GM19438 (cell line): ENCODE data around the gene BCL2L11.
A peak's percentile ranks its signal among the peaks of the same experiment; 100 is the strongest.

Experiments used
- ATAC-seq: cut with Tn5 transposase; IDR thresholded peaks from one replicate; pipeline ENCODE4 v1.9.1; 2021; ENCODE audit warnings: low read depth; ENCODE audit not compliant: unreplicated experiment

The BCL2L11 gene

DNA sequence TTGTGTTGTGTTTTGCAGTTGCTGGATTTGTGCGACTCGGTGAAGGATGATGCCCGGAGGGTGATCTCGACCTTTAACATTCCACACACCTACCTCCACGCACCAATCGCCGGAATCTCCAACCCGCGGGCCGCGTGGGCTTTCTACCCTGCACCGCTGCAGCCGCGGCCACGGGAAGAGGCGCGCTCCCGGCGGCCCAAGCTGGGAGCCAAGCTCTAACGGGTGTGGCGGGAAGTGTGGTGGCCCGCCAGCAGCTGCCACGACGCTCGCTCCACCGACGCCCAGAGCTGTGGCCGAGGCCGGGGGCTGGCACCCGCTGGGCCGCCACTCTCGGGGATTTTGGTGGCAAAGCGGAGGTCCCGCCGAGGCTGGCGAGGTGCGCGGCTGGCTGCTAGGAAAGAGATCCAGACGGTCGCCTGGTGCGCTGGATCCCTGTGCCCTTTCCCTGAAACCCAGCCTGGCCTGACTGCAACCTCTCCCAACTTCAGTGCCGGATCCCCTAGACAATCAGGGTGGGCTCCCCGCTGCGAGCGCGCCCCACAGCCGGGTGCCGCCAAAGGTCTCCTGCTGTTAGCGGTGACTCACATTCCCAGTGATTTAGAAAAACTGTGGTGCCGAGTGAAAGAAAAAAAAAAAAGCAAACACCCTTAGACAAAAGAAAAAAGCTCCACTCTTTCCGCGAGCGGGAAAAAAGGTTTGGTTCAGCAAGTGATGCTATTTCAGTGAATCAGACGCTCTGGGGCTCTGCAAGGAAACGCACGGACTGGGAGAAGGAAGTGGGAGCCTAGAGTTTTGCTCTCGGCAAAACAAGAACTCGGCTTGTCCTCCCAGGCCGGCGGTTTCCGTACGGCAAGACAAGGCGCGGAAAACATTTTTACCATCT, 2.9 kb upstream of the BCL2L11 start:
- no peak for ATAC-seq

DNA sequence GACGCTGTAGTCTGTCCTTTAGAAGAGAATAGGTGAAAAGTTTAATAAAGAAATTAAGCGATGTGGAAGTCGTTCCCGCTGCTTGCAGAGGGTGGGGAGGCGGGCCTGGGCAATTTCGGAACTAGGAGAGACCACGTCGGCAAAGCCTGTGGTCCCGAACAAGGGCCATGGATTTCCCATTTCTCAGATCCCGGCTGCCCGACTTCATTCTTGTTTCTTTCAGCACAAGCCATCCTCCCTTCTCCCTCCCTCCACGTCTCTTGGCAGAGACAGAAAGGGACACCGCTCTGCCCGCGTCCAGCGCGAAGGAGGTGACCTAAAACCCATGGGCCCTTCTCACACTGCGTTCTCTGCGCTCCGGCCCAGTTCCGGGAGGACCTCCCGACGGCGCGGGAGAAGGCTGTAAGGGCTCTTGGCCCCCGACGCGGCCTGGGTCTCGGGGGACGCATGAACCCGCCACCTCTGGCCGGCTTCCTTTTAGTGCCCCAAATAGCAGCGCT, 2.2 kb upstream of the BCL2L11 start:
- ATAC-seq = no peak

DNA sequence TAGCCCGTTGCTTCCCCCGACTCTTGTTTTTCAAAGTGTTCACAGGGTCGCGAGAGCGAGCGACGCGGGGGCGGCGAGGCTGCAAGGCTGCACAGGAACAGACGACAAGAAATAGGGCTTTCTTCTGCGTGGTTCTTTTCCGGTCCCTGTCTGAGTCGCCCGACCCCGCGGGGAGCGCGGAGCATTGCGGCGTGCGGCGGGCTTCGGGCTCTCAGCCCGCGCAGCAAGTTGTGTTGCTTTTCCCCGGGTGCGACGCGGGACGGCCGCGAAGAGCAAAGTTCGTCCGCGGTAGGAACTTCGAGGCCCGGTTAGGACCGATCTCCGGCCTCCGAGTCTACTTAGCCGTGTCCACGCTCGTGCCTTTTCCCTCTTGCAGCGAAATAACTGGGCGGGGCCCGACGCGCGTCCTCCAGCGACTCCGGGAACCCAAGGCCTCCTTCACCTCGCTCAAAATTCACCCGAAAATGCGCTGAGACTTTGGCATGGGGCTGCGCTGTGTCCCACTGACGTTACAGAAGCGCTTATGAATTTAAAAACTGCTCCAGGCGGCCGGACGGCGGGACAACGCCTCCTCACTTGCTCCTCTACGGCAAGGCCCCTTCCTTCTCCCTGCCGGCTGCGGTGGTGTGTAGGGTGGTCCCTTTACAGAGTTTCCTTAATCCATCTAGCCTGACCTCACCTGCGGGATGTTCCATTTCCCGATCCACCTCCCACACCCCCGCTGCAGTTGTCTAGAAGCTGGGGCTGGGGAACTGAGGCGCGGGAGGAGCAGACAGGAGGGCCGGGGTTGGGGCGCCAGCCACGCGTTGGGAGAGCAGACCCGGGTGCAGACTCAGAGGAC, 1.5 kb upstream of the BCL2L11 start:
- ATAC-seq = no peak

DNA sequence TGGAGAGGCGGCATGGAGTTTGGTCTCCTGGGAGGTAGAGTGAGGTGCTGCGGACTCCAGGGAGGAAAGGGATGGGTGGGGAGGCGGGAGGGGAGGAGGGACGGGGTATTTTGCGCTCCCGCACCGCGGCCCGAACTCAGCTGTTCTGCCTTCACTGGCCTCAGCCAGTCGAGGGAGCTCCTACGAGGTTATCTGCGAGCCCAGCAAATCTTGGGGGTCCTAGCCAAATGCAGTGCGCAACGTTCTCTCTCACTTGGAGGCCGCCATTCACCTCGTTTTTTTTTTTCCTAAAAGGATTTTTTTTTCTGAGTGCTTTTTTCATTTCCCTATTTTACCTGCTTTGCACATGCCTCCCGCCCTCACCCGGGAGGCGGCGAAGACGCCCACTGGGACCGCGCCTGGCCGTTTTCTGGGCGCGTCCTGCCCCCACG, 877 bp upstream of the BCL2L11 start:
- ATAC-seq = peak; percentile 5

DNA sequence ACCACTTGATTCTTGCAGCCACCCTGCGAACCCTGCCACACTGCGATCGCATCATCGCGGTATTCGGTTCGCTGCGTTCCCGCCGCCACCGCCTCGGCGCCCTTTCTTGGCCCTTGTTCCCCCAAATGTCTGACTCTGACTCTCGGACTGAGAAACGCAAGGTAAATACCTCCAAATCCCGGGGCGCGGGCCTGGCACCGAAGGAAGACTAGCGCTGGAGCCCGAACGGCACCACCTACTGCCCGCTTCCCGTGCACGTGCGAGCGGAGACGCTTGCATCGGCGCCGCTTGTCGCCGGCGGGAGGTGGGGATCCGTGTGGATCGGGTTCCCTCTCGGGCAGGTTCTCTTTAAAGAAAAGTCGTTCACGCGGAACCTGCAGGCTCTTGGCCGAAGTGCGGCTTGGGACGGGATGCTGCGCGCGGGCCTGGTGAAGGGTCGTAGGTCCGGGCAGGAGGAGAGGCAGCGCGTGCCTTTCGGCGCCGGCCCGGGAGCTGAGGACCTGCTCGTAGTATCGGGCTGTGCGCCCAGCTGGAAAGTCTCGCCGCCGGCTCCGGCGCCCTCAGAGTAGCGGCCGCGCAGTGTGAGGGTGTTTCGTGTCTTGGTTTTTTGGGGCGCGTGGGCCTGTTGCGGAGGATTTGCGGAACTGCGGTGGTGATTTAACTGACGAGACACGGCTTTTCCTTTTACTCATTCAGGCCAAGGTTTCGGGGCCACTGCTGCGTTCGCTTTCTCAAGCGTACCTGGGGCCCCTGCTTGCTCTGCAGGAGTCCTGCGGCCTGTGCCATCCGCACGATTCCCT, 514 bp downstream of the BCL2L11 start:
- ATAC-seq = peak; percentile 12

DNA sequence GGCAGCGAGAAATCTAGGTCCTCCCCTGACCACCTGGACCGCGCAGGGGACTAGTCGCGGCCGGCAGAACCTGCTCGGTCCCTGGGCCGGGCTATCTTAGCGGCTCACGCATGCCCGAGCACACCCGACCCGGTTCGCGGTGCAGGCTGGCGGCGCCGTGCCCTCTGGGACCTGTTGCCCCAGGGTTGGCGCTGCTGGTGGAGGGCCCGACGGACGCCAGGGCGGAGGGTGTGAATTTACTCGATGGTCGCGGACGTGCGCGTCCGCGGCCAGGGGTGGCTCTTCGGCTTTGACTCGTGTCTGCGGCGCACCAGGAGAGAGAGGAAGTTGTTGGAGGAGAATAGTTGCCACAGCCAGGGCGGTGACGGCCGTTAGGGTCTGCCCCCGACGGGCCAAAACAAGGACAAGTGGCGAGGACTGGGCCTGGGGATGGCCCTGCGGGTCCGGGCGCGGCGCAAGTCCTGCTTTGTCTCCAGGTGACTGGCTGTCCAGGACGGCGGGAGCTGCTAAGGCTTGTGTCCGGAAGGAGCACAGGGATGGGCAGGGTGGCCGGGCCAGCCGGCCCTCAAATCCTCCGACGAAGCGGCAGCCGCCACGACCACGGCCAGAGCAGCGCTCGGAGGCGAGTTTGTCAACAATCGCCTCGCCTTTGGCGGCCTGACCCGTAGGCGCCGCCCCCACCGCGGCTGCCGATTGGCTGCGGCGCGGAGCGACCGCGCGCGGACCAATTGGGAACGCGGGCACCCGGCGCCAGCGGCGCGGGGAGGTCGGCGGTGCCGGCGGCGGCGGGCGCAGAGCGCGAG, 1.3 kb downstream of the BCL2L11 start:
- ATAC-seq = peak; percentile 43

DNA sequence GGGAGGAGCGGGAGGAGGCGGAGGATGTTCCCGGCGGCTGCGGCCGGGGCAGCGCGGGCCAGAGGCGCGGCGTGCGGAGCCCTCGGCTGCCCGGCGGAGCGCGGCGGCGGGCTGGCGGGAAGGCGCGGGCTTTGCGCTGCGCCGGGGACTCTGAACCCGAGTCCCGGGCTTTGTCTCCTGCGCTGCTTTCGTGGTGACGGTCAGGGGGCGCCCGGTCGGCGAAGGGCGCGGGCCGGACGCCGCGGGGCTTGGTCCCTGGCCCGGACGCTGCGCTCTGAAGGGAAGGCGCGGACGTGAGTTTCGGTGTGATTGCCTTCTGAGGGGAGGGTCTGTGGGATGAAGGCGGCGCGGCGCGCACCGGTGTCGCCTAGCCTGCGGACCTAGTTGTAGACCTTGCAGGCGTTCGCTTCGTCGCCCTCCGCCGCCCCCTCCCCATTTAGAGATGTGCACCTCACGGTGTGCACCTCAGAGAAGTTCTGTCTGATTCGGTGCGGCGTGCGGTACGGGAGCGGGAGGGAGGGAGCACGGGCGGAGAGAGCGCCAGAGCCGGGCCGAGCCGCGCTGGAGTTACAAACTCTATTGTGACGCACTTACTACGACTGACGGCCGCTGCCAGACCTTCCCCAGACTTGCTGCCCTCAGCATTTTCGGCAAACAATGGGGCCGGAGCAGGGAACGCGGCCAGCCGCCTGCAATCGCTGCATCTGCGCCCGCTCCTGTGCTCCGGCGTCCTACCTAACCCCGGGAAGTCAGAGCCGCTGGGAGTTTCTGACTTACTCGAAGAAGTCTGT, 2.1 kb downstream of the BCL2L11 start:
- no peak for ATAC-seq

DNA sequence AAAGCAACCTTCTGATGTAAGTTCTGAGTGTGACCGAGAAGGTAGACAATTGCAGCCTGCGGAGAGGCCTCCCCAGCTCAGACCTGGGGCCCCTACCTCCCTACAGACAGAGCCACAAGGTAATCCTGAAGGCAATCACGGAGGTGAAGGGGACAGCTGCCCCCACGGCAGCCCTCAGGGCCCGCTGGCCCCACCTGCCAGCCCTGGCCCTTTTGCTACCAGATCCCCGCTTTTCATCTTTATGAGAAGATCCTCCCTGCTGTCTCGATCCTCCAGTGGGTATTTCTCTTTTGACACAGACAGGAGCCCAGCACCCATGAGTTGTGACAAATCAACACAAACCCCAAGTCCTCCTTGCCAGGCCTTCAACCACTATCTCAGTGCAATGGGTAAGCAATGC, 3.0 kb downstream of the BCL2L11 start:
- no peak for ATAC-seq

DNA sequence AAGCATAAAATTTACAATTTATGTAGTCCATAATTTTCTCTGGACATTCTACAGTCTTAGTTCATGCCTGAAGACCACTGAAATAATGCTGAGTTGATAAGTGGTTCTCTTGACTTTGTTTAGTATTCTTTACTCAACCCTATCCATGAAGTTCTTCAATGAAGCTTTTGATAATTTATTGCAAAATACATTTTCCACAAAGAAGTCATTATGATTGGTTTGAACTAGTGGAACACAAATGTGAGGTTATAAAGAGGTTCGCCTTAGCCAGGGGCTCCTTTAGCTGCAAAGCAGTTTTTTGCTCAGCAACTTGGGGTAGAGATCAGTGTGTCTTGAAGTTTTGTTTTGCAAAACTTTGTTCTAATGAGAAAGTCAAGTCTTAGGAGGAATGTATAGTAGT, 5.9 kb downstream of the BCL2L11 start:
- no peak for ATAC-seq

DNA sequence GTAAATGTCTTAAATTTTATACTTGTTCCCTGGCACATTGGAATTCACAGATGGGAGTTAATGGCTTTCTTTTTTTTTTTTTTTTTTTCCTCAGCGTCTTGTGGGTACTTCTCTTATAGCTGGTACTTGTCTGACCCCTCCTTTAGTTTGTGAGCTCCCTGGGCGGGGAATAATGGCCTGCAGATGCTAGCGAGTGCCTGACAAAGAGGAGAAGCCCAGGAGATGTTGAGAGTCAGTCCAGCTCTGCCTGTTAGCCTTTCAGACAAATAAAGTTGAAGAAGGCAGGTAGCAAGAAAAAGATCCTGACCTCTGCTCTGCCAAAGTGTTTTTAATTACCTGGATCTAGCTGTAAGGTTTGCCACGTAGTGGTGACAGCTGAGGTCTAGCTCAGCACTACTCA, 6.6 kb downstream of the BCL2L11 start:
- ATAC-seq = no peak

DNA sequence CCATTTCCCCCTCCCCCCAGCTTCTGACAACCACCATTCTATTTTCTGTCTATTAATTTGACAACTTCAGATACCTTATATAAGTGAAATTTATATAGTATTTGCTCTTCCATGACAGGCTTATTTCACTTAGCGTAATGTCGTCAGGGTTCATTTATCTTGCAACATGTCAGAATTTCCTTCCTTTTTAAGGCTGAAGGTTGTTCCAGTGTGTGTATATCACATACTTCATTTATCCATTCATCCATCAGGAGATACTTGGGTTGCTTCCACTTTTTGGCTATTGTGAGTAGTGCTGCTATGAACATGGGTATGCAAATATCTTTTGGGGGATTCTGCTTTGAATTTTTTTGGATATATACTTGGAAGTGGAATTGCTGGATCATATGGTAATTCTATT, 7.4 kb downstream of the BCL2L11 start:
- ATAC-seq = no peak

DNA sequence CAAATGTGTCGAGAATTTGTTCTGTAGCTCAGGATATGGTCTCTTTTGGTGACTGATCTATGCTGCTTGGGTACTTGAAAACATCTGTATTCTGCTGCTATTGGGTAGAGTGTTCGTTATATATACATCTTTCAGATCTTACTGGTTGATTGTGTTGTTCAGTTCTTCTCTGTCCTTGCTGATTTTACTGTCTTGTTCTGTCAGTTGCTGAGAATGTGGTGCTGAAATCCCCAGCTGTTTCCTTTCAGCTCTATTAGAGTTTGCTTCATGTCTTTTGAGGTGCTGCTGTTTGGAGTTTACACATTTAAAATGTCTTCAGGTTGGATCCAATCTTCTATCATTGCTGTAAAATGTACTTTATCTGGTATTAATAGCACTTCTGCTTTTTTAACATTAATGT, 12.9 kb downstream of the BCL2L11 start:
- ATAC-seq = no peak

DNA sequence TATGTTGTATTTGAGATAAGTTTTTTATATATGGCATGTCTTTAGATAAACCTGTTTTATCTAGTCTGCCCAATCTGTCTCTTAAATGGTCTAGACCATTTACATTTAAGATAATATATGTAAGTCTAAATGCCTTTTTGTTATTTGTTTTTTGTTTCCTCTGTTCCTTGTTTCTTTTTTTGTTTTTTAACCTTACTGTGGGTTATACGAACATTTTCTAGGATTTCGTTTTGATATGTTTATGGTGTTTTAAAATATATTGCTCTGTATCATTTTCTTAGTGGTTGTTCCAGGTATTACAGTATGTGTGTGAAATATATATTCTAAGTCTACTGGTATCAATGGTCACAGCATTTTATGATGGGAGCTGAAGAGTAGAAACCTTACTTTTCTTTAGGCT, 13.3 kb downstream of the BCL2L11 start:
- no peak for ATAC-seq

DNA sequence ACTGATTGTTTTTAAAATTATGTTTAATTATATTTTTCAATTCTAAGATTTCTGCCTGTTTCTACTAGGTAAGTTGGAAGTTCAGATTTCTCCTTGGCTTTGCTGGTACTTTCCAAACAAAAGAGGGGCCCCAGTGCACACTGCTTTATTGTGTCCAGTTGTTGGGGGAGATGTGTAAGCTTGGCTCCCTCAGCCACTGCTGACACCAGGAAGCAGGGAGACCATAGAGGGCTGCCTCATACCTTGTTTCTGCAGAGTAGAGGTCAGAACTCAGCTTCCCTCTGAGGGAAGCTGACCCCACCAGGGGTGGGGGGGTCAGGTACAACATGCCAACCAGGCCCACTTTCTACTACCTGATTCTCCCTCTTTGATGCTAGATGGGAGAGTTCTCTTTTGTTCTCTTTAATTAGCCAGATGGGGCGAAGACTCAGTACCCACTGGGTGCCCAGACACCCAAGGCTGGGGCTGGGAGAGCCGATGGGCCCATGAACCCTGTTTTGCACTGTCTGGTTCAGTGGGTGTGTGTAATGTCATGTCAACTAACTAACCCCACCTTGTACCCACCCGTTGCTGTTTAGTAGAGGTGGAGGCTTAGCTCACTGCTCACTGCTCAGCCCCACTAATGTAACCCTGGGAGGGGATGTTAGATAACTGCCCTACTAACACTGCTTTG, 14.7 kb downstream of the BCL2L11 start:
- ATAC-seq = no peak

DNA sequence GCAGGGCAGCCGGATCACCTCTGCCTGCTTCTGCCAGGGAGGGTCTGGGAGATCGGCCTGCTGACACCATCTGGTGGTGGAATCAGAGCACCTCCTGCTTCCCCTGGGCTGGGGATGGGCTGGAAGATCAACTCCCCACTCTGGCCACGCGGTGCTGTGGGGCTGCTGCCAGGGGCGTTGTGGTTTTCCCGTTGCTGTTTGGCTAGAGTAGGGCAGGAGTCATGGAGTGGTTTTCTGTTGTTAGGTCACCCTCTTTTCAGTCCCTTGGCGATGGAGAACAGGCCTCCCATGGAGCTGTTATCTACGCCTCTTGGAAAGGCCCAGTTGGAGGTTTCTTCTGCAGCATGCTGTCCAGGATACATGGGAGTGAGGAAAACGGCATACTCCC, 15.2 kb downstream of the BCL2L11 start:
- ATAC-seq = no peak

DNA sequence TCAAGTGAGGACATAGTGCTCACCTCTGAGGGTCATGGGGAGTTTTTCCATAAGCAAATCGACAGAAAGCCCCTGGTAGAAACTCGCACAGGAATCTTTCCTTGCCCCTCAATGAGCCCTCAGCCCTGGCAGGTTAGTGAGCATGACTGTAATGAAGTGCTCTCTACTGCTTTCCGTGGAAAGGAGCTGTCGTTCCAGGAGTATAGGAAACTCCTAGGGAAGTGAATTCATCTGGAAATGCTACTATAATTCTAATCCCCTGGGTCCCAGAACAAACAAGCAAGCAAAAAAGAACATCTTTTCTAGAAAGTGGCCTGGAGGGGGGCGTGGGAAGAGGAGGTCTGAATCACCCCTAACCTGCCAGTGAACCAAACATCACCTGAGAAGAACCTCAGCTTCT, 18.1 kb downstream of the BCL2L11 start:
- ATAC-seq = no peak

DNA sequence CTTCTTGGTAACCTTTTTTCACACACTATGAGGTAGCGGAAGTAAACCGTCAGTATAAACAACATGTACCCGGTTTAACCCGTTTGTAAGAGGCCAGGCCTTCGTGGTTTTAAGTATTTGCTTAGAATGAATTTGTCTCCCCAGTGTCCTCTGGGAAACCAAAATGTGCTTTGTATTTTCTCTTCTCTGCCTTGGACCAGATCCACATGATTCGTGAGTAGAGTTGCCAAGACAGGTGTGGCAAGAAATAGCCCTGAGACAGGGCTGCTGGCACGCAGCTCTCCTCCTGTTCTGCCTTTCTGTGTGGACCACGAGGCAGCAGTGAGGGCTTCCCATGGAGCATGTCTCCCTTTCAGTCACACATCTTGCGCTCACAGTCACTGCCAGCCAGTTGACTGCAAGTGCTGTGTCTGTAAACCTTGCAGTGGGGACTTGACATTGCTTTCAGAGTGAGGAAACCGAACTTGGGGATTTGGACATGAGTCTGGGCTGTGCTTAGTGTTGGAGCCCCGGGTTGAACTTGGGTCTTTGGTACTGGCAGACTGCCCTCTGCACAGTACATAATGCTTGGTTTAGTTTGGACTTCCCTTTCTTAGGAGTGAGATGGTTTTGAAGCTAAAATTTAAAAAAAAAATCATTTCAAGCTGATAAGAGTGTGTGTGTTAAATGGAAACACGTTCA, 19.1 kb downstream of the BCL2L11 start:
- no peak for ATAC-seq

DNA sequence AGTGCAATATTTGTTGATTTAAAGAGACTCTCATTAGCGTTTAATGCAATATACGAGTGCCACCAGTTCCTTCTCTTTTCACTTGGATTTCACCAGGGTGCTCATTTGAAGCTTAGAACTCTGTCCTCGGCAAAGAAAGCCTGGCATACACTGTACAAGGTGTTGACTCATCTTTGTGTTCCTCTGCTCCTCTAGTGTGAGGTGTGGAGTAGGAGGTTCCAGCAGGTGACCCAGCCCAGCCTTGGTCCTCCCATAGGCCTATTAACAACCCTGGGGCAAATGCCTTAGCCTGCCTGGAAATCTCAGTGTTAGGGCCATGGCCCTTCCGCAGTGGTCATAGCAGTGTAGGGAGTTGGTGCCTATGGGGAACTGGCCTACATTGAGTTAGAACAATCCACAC, 20.1 kb downstream of the BCL2L11 start:
- no peak for ATAC-seq
